Fibroblast of lung (primary cell): ENCODE results near the gene FAM135A. TPM values are rescaled to one million over a fixed set of nuclear protein-coding genes. Genes with fewer than 3 reads are reported as not detected.

ENCODE experiments used
- DNase-seq, 2 donors: peaks; one replicate each; pipeline versions ENCODE4 v3.0.0 to v3.0.0-alpha.2; 2010; ENCODE audit warnings: low read depth in 2 of 2
- H2AFZ ChIP-seq: 2 replicates; pipeline ENCODE4 v1.5.1; 2012; ENCODE audit warnings: low read length, control low read depth, inconsistent platforms
- H3K27ac ChIP-seq: 2 replicates; pipeline ENCODE4 v1.5.1; 2011; ENCODE audit warnings: low read length, control low read depth; ENCODE audit not compliant: insufficient read depth
- H3K27me3 ChIP-seq: 2 replicates; pipeline ENCODE4 v1.5.1; 2011; ENCODE audit warnings: mild to moderate bottlenecking, low read length; ENCODE audit not compliant: control insufficient read depth, insufficient read depth
- H3K36me3 ChIP-seq: 2 replicates; pipeline ENCODE4 v1.5.1; 2011; ENCODE audit warnings: low read length; ENCODE audit not compliant: control insufficient read depth, insufficient read depth
- H3K4me1 ChIP-seq: 2 replicates; pipeline ENCODE4 v1.5.1; 2011; ENCODE audit warnings: low read length; ENCODE audit not compliant: control insufficient read depth, insufficient read depth; ENCODE audit errors: extremely low read depth
- H3K4me2 ChIP-seq: 2 replicates; pipeline ENCODE4 v1.5.1; 2011; ENCODE audit warnings: low read length, control low read depth; ENCODE audit not compliant: insufficient read depth; ENCODE audit errors: extremely low read depth
- H3K4me3 ChIP-seq, 4 experiments: fragments of 200-600 bp in 1 of 4; sonication (generic) in 1 of 4; replicated peaks in 1 of 4; 2 replicates each; pipeline ENCODE4 v1.5.1; 2011 to 2016; ENCODE audit warnings: low read length in 4 of 4, low read depth in 3 of 4, mild to moderate bottlenecking in 3 of 4, control low read depth in 2 of 4, inconsistent platforms in 1 of 4, mixed read lengths in 1 of 4; ENCODE audit not compliant: insufficient read depth in 1 of 4; ENCODE audit errors: control extremely low read depth in 1 of 4
- H3K79me2 ChIP-seq: 2 replicates; pipeline ENCODE4 v1.5.1; 2012; ENCODE audit warnings: mild to moderate bottlenecking, low read length, inconsistent platforms; ENCODE audit not compliant: control insufficient read depth, insufficient read depth
- H3K9ac ChIP-seq: 2 replicates; pipeline ENCODE4 v1.5.1; 2011; ENCODE audit warnings: mild to moderate bottlenecking, low read length, control low read depth; ENCODE audit not compliant: insufficient read depth
- H3K9me3 ChIP-seq: 2 replicates; pipeline ENCODE4 v1.5.1; 2012; ENCODE audit warnings: low read depth, low read length; ENCODE audit not compliant: control insufficient read depth, insufficient read depth
- H4K20me1 ChIP-seq: 2 replicates; pipeline ENCODE4 v1.5.1; 2011; ENCODE audit warnings: low read length; ENCODE audit not compliant: control insufficient read depth, insufficient read depth; ENCODE audit errors: extremely low read depth
- CTCF ChIP-seq, 2 donors: IDR thresholded peaks in 1 of 2; conservative IDR thresholded peaks in 1 of 2; 1 replicate in 1 of 2; 2 replicates in 1 of 2; pipeline ENCODE4 v1.5.1; 2011 to 2012; ENCODE audit warnings: low read length in 2 of 2, control low read depth in 1 of 2, inconsistent platforms in 1 of 2, low read depth in 1 of 2, mild to moderate bottlenecking in 1 of 2
- EZH2 ChIP-seq: IDR thresholded peaks from 2 replicates; pipeline ENCODE4 v1.5.1; 2012; ENCODE audit warnings: low read length, control low read depth, mild to moderate bottlenecking; ENCODE audit errors: missing control alignments
- polyA plus RNA-seq, 2 donors: library from polyadenylated mRNA; depleted of rRNA in 1 of 2; stranded (reverse) in 1 of 2; unstranded in 1 of 2; fragments of >200 nt; gene quantifications; 2 replicates each; pipeline ENCODE4 v1.2.1, GENCODE V29; 2011 to 2012; ENCODE audit warnings: missing spikeins in 1 of 2
- total RNA-seq: library from RNA; depleted of rRNA; stranded (reverse); fragments of >200 nt; gene quantifications from 2 replicates; pipeline ENCODE4 v1.2.1, GENCODE V29; 2014

The FAM135A gene
- total and polyA plus RNA-seq, 2 donors (not counting 1 experiment from before 2014, with no cell fraction given), result 7.1 to 10.2 TPM

- Histone ChIP-seq H3K9ac (no peak overlapping the region), H3K4me2 (no peak overlapping the region), H3K36me3 (no peaks in the 10 kb centered on the region), H4K20me1 (no peaks in the 10 kb centered on the region), H3K4me3 (no peak overlapping the region), H3K4me1 (no peaks in the 10 kb centered on the region), H3K27ac (no peak overlapping the region), H3K9me3 (no peaks in the 10 kb centered on the region), H2AFZ (no peak overlapping the region), H3K27me3 (no peaks in the 10 kb centered on the region), H3K79me2 (no peaks in the 10 kb centered on the region)
- no peak for DNase-seq
- TF ChIP-seq EZH2 (no peak), CTCF (conservative IDR thresholded peaks at IDR 0.05 in 1 of 2, IDR thresholded peaks at IDR 0.05 in 1 of 2; ENCODE audit: low read depth in 1 of 2, low read length in 2 of 2) (no peak)
These were observed 124.0 kb downstream of the FAM135A start for GRCh38 chr6:70537266-70537665.

GRCh38 chr6:70538376-70538775 lies 125.1 kb downstream of the FAM135A start:
- H2AFZ ChIP-seq, result no peak overlapping the region
- H3K36me3 ChIP-seq, result no peaks in the 10 kb centered on the region
- no peaks in the 10 kb centered on the region for H4K20me1 ChIP-seq
- no peak overlapping the region for H3K9ac ChIP-seq
- DNase-seq, result no peak
- no peaks in the 10 kb centered on the region for H3K79me2 ChIP-seq
- H3K4me2 ChIP-seq, result no peak overlapping the region
- no peaks in the 10 kb centered on the region for H3K4me1 ChIP-seq
- TF ChIP-seq CTCF (conservative IDR thresholded peaks at IDR 0.05 in 1 of 2, IDR thresholded peaks at IDR 0.05 in 1 of 2; ENCODE audit: low read depth in 1 of 2, low read length in 2 of 2) (no peak), EZH2 (no peak)
- H3K27ac ChIP-seq, result no peak overlapping the region
- no peaks in the 10 kb centered on the region for H3K27me3 ChIP-seq
- H3K4me3 ChIP-seq, result no peak overlapping the region
- no peaks in the 10 kb centered on the region for H3K9me3 ChIP-seq

- no peaks in the 10 kb centered on the region for H3K27me3 ChIP-seq
- DNase-seq, result peak; percentile 17 to 24
- no peak overlapping the region for H3K4me2 ChIP-seq
- no peaks in the 10 kb centered on the region for H3K36me3 ChIP-seq
- H2AFZ ChIP-seq, result no peak overlapping the region
- H4K20me1 ChIP-seq, result no peaks in the 10 kb centered on the region
- no peak overlapping the region for H3K9ac ChIP-seq
- no peaks in the 10 kb centered on the region for H3K79me2 ChIP-seq
- H3K4me1 ChIP-seq, result no peaks in the 10 kb centered on the region
- no peaks in the 10 kb centered on the region for H3K9me3 ChIP-seq
- no peak for TF ChIP-seq EZH2
- TF ChIP-seq CTCF (conservative IDR thresholded peaks at IDR 0.05 in 1 of 2, IDR thresholded peaks at IDR 0.05 in 1 of 2; ENCODE audit: low read depth in 1 of 2, low read length in 2 of 2), result peak; percentile 41 to 45
- H3K4me3 ChIP-seq, result no peak overlapping the region
- H3K27ac ChIP-seq, result no peak overlapping the region
These were observed 134.0 kb downstream of the FAM135A start for GRCh38 chr6:70547313-70547712.
